OCI-LY1 (cell line): ENCODE measurements around the gene NPTX1.

ENCODE experiments used
- EZH2 ChIP-seq: fragments of 200-600 bp; sonication (generic), shearing (Covaris generic); IDR thresholded peaks from 2 replicates; pipeline ENCODE4 v1.8.0; 2017; ENCODE audit warnings: borderline replicate concordance, mixed run types, mild to moderate bottlenecking, antibody characterized with exemption, low read length, moderate library complexity, mixed read lengths
- TF ChIP-seq, protein P1 (sequence below): fragments of 200-600 bp; sonication (generic), shearing (Covaris generic); IDR thresholded peaks from 2 replicates; pipeline ENCODE4 v1.5.1; 2017; ENCODE audit warnings: mild to moderate bottlenecking, antibody characterized with exemption, low read length, moderate library complexity, mixed read lengths

GRCh38 chr17:80455784-80456183 is 20.6 kb downstream of the NPTX1 start:
- TF ChIP-seq, protein P1, sequence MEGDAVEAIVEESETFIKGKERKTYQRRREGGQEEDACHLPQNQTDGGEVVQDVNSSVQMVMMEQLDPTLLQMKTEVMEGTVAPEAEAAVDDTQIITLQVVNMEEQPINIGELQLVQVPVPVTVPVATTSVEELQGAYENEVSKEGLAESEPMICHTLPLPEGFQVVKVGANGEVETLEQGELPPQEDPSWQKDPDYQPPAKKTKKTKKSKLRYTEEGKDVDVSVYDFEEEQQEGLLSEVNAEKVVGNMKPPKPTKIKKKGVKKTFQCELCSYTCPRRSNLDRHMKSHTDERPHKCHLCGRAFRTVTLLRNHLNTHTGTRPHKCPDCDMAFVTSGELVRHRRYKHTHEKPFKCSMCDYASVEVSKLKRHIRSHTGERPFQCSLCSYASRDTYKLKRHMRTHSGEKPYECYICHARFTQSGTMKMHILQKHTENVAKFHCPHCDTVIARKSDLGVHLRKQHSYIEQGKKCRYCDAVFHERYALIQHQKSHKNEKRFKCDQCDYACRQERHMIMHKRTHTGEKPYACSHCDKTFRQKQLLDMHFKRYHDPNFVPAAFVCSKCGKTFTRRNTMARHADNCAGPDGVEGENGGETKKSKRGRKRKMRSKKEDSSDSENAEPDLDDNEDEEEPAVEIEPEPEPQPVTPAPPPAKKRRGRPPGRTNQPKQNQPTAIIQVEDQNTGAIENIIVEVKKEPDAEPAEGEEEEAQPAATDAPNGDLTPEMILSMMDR, result no peak
- no peak for TF ChIP-seq EZH2
